ENCODE data around the gene TPRN. TPM values are rescaled to one million over a fixed set of nuclear protein-coding genes. Genes with fewer than 3 reads are reported as not detected.

TPRN gene
- total RNA-seq, 1 experiment from 2014 or later, result 24.9 TPM

- Histone ChIP-seq H3K27ac (ENCODE audit: low read depth, low read length) (no peak overlapping the region; the same call in 1 of the 2 replicates), H2AFZ (ENCODE audit: low read depth, low read length, poor library complexity, severe bottlenecking) (no peak overlapping the region), H3K4me3 (replicated peaks in 1 of 2; ENCODE audit: low read depth in 1 of 2, low read length in 2 of 2) (no peak overlapping the region), H3K36me3 (ENCODE audit: control insufficient read depth in 1 of 2, insufficient read depth in 2 of 2, low read length in 2 of 2) (no peaks in the 10 kb centered on the region), H3K27me3 (ENCODE audit: insufficient read depth, low read length) (no peaks in the 10 kb centered on the region), H4K20me1 (ENCODE audit: insufficient read depth) (no peaks in the 10 kb centered on the region), H3K9me3 (ENCODE audit: control insufficient read depth in 1 of 2, insufficient read depth in 1 of 2, low read depth in 1 of 2, low read length in 2 of 2) (no peaks in the 10 kb centered on the region), H3K79me2 (ENCODE audit: insufficient read depth, low read length) (no peaks in the 10 kb centered on the region), H3K4me2 (ENCODE audit: low read length) (peak overlapping the region; percentile 84), H3K9ac (ENCODE audit: low read length) (no peak overlapping the region), H3K9me2 (ENCODE audit: insufficient read depth) (no peaks in the 10 kb centered on the region), H3K4me1 (ENCODE audit: control insufficient read depth in 1 of 2, insufficient read depth in 2 of 2, low read length in 2 of 2) (peaks cover 14 to 40% of the 10 kb centered on the region in 2 experiments)
- CTCF ChIA-PET, result interaction anchor here (1.9 kb wide), 1 partner anchor 57 kb away, joined by 4 read pairs; the partner anchor contains the start of gene RNF224
- intact Hi-C loops (cut with micrococcal nuclease), result no loop called here
- POLR2A ChIA-PET, result interaction anchor here (1.2 kb wide), 1 partner anchor 9 kb away, joined by 3 read pairs; no protein-coding TSS in a partner anchor
- TF ChIP-seq FOSL1 (IDR thresholded peaks at IDR 0.05; ENCODE audit: low read depth), result no peak
- TF ChIP-seq CTCF (IDR thresholded peaks at IDR 0.05 in 2 of 3, conservative IDR thresholded peaks at IDR 0.05 in 1 of 3; ENCODE audit: borderline replicate concordance in 1 of 3, insufficient read depth in 1 of 3, low read depth in 2 of 3, low read length in 2 of 3), result no peak
- TF ChIP-seq SRF (IDR thresholded peaks at IDR 0.05; ENCODE audit: low read depth), result no peak
- no peak for TF ChIP-seq EZH2 (IDR thresholded peaks at IDR 0.05)
- no peak for TF ChIP-seq CEBPB (IDR thresholded peaks at IDR 0.05; ENCODE audit: low read depth)
- DNase-seq (ENCODE audit: low read depth, low spot score) (no peak), ATAC-seq (no peak)
- no TSS peak for BruUV-seq (replicated peaks)
- RAD21 ChIA-PET (ENCODE audit: low non-redundant PET in 1 of 2, low total read pairs in 2 of 2, uncharacterized antibody in 2 of 2, unreplicated experiment in 2 of 2), result no interaction called here
These were observed 29.9 kb downstream of the TPRN start for GRCh38 chr9:137170486-137171148.

GRCh38 chr9:137169896-137170358 is 30.6 kb downstream of the TPRN start, which contains the start of gene LRRC26:
Gene LRRC26, minus strand, starts transcription at chr9:137170051. Its CDS starts 108 bp downstream, at chr9:137169943.
- no peak; the same call in 1 of the 2 replicates for ATAC-seq
- H4K20me1 ChIP-seq (ENCODE audit: insufficient read depth), result no peaks in the 10 kb centered on the region
- H3K79me2 ChIP-seq (ENCODE audit: insufficient read depth, low read length), result no peaks in the 10 kb centered on the region
- POLR2A ChIA-PET, result interaction anchor here (1.2 to 3.4 kb wide), 2 partner anchors 9 to 19 kb away, joined by 3 to 12 read pairs; no protein-coding TSS in a partner anchor
- no peak within 1 kb of the TSS for H2AFZ ChIP-seq (ENCODE audit: low read depth, low read length, poor library complexity, severe bottlenecking)
- no peak for DNase-seq (ENCODE audit: low read depth, low spot score)
- no peaks in the 10 kb centered on the region for H3K9me2 ChIP-seq (ENCODE audit: insufficient read depth)
- H3K9ac ChIP-seq (ENCODE audit: low read length), result peak within 1 kb of the TSS; percentile 58
- CTCF ChIA-PET, result interaction anchor here (1.1 to 1.9 kb wide), 3 partner anchors 58 to 141 kb away, joined by 4 to 5 read pairs (median 4); partner anchors contain the start of gene RNF224
- RAD21 ChIA-PET (ENCODE audit: low non-redundant PET in 1 of 2, low total read pairs in 2 of 2, uncharacterized antibody in 2 of 2, unreplicated experiment in 2 of 2), result no interaction called here
- peak within 1 kb of the TSS; percentile 84 for H3K4me2 ChIP-seq (ENCODE audit: low read length)
- peak within 1 kb of the TSS; percentile 41 to 60 for H3K4me3 ChIP-seq (replicated peaks in 1 of 2; ENCODE audit: low read depth in 1 of 2, low read length in 2 of 2)
- H3K36me3 ChIP-seq (ENCODE audit: control insufficient read depth in 1 of 2, insufficient read depth in 2 of 2, low read length in 2 of 2), result no peaks in the 10 kb centered on the region
- H3K4me1 ChIP-seq (ENCODE audit: control insufficient read depth in 1 of 2, insufficient read depth in 2 of 2, low read length in 2 of 2), result peaks cover 14 to 40% of the 10 kb centered on the region in 2 experiments
- no peaks in the 10 kb centered on the region for H3K9me3 ChIP-seq (ENCODE audit: control insufficient read depth in 1 of 2, insufficient read depth in 1 of 2, low read depth in 1 of 2, low read length in 2 of 2)
- no peaks in the 10 kb centered on the region for H3K27me3 ChIP-seq (ENCODE audit: insufficient read depth, low read length)
- H3K27ac ChIP-seq (ENCODE audit: low read depth, low read length), result peak within 1 kb of the TSS; percentile 65; the same call in 1 of the 2 replicates
- intact Hi-C loops (cut with micrococcal nuclease), result no loop called here
- no TSS peak for BruUV-seq (replicated peaks)
- TF ChIP-seq YY1 (IDR thresholded peaks at IDR 0.05; ENCODE audit: extremely low read depth, insufficient replicate concordance, low read depth, low read length) (no peak), ZFX (IDR thresholded peaks at IDR 0.05) (no peak; the same call in 1 of the 2 replicates), FOSL1 (IDR thresholded peaks at IDR 0.05; ENCODE audit: low read depth) (no peak), JUND (IDR thresholded peaks at IDR 0.05) (no peak), ELF1 (IDR thresholded peaks at IDR 0.05; ENCODE audit: borderline replicate concordance, low read depth) (no peak), SIN3A (IDR thresholded peaks at IDR 0.05; ENCODE audit: low read depth) (no peak), ZBTB33 (IDR thresholded peaks at IDR 0.05; ENCODE audit: extremely low read depth, insufficient replicate concordance, low read length) (no peak), ATF3 (IDR thresholded peaks at IDR 0.05) (no peak), SP1 (IDR thresholded peaks at IDR 0.05; ENCODE audit: low read depth) (no peak), EZH2 (IDR thresholded peaks at IDR 0.05) (no peak), POLR2AphosphoS5 (IDR thresholded peaks at IDR 0.05; ENCODE audit: low read depth, low read length) (no peak), EZH2phosphoT487 (IDR thresholded peaks at IDR 0.05; ENCODE audit: borderline replicate concordance) (no peak), CBX3 (IDR thresholded peaks at IDR 0.05; ENCODE audit: low read depth) (no peak)
